Non-pigmented ciliary epithelial cell (primary cell): ENCODE measurements around the gene MTIF3.
"Not testable (repeated sequence)": the region's sequence is repeated elsewhere in the genome, so short reads cannot be mapped to it uniquely, and the experiment has no call there.

Experiments used
- DNase-seq: peaks from one replicate; pipeline ENCODE4 v3.0.0-alpha.2; 2010; ENCODE audit warnings: low read depth

Gene MTIF3

GRCh38 chr13:27411341-27411740 lies 39.0 kb downstream of the MTIF3 start:
- DNase-seq: no peak

GRCh38 chr13:27409013-27409412 lies 41.4 kb downstream of the MTIF3 start:
- no peak for DNase-seq

GRCh38 chr13:27408074-27408473 lies 42.3 kb downstream of the MTIF3 start:
- no peak for DNase-seq

GRCh38 chr13:27406178-27406939 lies 44.0 kb downstream of the MTIF3 start:
- no peak for DNase-seq

- DNase-seq: no peak
These were observed 44.7 kb downstream of the MTIF3 start for GRCh38 chr13:27405546-27406134.

- DNase-seq: no peak
These were observed 45.7 kb downstream of the MTIF3 start for GRCh38 chr13:27404680-27405079.

GRCh38 chr13:27403727-27404385 lies 46.5 kb downstream of the MTIF3 start:
- no peak for DNase-seq

- DNase-seq: peak; percentile 32
These were observed 47.1 kb downstream of the MTIF3 start for GRCh38 chr13:27403203-27403678.

GRCh38 chr13:27401210-27401609 lies 49.2 kb downstream of the MTIF3 start:
- DNase-seq: no peak

GRCh38 chr13:27400405-27400804 lies 50.0 kb downstream of the MTIF3 start:
- DNase-seq: not testable (repeated sequence)

GRCh38 chr13:27398360-27398759 lies 52.0 kb downstream of the MTIF3 start:
- no peak for DNase-seq

- no peak for DNase-seq
These were observed 54.0 kb downstream of the MTIF3 start for GRCh38 chr13:27396252-27396846.

- no peak for DNase-seq
These were observed 55.3 kb downstream of the MTIF3 start for GRCh38 chr13:27395007-27395510.

GRCh38 chr13:27393101-27393500 lies 57.3 kb downstream of the MTIF3 start:
- DNase-seq: no peak

- no peak for DNase-seq
These were observed 58.9 kb downstream of the MTIF3 start for GRCh38 chr13:27391471-27391870.

GRCh38 chr13:27389891-27390290 lies 60.5 kb downstream of the MTIF3 start:
- no peak for DNase-seq

- no peak for DNase-seq
These were observed 62.1 kb downstream of the MTIF3 start for GRCh38 chr13:27388241-27388640.
